Effector memory CD4-positive, alpha-beta T cell (primary cell): Measurements from ENCODE around the gene PTPRN2.
"Not testable (repeated sequence)": the region's sequence is repeated elsewhere in the genome, so short reads cannot be mapped to it uniquely, and the experiment has no call there.

ENCODE experiments used
- DNase-seq, 3 donors: peaks; one replicate each; pipeline ENCODE4 v3.0.0-alpha.2; 2020
- H3K27ac ChIP-seq: 2 replicates; pipeline ENCODE4 v1.7.0; 2013; ENCODE audit warnings: mild to moderate bottlenecking, low read length, moderate library complexity; ENCODE audit not compliant: insufficient read depth, poor library complexity, severe bottlenecking
- H3K27me3 ChIP-seq: replicated peaks from 2 replicates; pipeline ENCODE4 v1.7.0; 2013; ENCODE audit warnings: mild to moderate bottlenecking, low read length; ENCODE audit not compliant: insufficient read depth, control insufficient read depth, poor library complexity, severe bottlenecking
- H3K36me3 ChIP-seq: 2 replicates; pipeline ENCODE4 v1.7.0; 2013; ENCODE audit warnings: mild to moderate bottlenecking, low read length, moderate library complexity; ENCODE audit not compliant: control insufficient read depth, insufficient read depth
- H3K4me1 ChIP-seq: 2 replicates; pipeline ENCODE4 v1.7.0; 2013; ENCODE audit warnings: low read length, mild to moderate bottlenecking; ENCODE audit not compliant: control insufficient read depth, insufficient read depth, poor library complexity, severe bottlenecking
- H3K4me3 ChIP-seq: 2 replicates; pipeline ENCODE4 v1.7.0; 2013; ENCODE audit warnings: low read length, low read depth, mild to moderate bottlenecking; ENCODE audit not compliant: insufficient read depth, poor library complexity, severe bottlenecking
- H3K9me3 ChIP-seq: 2 replicates; pipeline ENCODE4 v1.7.0; 2013; ENCODE audit warnings: mild to moderate bottlenecking, low read length, moderate library complexity; ENCODE audit not compliant: control insufficient read depth

PTPRN2 gene

GRCh38 chr7:158273756-158274342 lies 313.8 kb downstream of the PTPRN2 start:
- H3K4me3 ChIP-seq, H3K27ac ChIP-seq, H3K27me3 ChIP-seq, DNase-seq, H3K36me3 ChIP-seq, H3K9me3 ChIP-seq, H3K4me1 ChIP-seq: not testable (repeated sequence)

DNA sequence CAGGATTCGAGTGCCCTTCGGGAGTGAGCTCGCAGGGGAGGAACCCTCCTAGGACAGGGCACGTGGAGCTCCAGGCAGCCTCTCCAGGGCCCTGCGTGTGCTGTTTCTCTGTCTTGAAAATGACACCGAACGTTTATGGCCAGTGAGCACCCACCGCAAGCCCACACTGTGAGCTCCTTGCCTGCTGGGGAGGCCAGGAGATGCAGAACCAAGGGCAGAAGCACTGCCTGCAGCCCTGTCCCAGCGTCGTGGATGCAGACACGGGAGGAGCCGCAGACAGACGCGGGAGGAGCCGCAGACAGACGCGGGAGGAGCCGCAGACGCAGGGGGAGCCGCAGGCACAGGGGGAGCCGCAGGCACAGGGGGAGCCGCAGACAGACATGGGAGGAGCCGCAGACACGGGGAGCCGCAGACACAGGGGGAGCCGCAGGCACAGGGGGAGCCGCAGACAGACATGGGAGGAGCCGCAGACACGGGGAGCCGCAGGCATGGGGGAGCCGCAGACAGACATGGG lies 314.4 kb downstream of the PTPRN2 start:
- Histone ChIP-seq H3K36me3 (no peaks in the 10 kb centered on the region), H3K4me1 (no peaks in the 10 kb centered on the region), H3K27ac (no peak overlapping the region), H3K4me3 (no peak overlapping the region), H3K27me3 (no peaks in the 10 kb centered on the region), H3K9me3 (no peaks in the 10 kb centered on the region)
- no peak for DNase-seq

DNA sequence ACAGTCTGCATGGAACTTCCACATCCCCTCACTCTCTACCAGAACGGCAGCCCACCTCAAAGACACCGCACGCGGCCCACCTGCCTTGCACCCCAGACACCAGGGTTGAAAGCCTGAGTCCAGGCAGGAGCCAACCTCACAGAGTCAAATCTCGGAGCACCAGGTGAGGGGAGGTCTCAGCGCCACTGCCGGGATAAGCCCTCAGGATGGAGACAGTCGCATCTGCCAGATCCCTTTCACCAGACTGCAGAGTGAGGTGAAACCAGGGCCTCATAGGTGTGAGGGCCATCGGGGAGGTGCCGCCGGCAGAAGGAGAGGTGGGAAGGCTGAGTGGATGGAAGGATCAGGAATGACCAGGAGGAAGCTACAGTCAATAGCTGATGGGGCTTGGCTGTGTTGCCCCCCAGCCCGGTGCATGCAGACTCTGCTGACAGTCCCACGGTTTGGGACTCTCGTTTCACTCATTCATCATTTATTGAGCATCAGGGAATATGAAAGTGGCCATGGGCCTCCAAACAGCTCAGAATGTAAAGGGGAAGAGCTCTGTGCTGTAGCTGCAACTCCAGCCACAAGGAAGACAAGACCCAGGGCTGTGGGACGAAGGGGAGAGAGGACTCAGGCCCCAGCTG lies 315.0 kb downstream of the PTPRN2 start:
- Histone ChIP-seq H3K36me3 (no peaks in the 10 kb centered on the region), H3K27ac (no peak overlapping the region), H3K4me1 (no peaks in the 10 kb centered on the region), H3K9me3 (no peaks in the 10 kb centered on the region), H3K4me3 (no peak overlapping the region), H3K27me3 (no peaks in the 10 kb centered on the region)
- DNase-seq: no peak

GRCh38 chr7:158272091-158272490 lies 315.5 kb downstream of the PTPRN2 start:
- Histone ChIP-seq H3K9me3 (no peaks in the 10 kb centered on the region), H3K27ac (no peak overlapping the region)

GRCh38 chr7:158271646-158272045 lies 316.0 kb downstream of the PTPRN2 start:
- Histone ChIP-seq H3K9me3 (no peaks in the 10 kb centered on the region), H3K4me3 (no peak overlapping the region), H3K27ac (no peak overlapping the region), H3K36me3 (no peaks in the 10 kb centered on the region), H3K27me3 (no peaks in the 10 kb centered on the region), H3K4me1 (no peaks in the 10 kb centered on the region)
- DNase-seq: no peak

More at GRCh38 chr7:158272091-158272490, 315.5 kb downstream of the PTPRN2 start:
- H3K4me1 ChIP-seq: no peaks in the 10 kb centered on the region
- H3K4me3 ChIP-seq: no peak overlapping the region
- no peaks in the 10 kb centered on the region for H3K36me3 ChIP-seq
- no peaks in the 10 kb centered on the region for H3K27me3 ChIP-seq
- DNase-seq: no peak

DNA sequence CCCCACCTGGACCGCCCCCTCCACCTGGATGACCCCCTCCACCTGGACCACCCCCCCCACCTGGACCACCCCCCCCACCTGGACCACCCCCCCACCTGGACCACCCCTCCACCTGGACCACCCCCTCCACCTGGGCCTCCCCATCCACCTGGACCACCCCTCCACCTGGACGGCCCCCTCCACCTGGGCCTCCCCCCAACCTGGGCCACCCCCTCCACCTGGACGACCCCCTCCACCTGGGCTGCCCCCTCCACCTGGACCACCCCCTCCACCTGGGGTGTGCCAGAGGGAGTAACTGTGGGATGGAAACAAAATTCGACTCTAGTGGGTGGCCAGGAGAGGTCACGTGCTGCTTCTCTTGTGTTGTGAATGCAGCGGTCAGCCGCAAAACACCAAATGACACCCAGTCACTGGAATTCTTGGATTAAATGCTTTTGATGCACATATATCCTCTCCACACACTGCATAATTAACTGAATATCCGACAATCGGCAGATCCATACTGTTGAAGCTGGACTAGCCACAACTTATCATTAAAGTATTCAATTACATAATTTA lies 316.7 kb downstream of the PTPRN2 start:
- Histone ChIP-seq H3K27ac (no peak overlapping the region), H3K4me3 (no peak overlapping the region)

GRCh38 chr7:158270106-158270775 lies 317.4 kb downstream of the PTPRN2 start:
- Histone ChIP-seq H3K4me3 (no peak overlapping the region), H3K27ac (no peak overlapping the region), H3K36me3 (no peaks in the 10 kb centered on the region), H3K9me3 (no peaks in the 10 kb centered on the region), H3K4me1 (no peaks in the 10 kb centered on the region), H3K27me3 (no peaks in the 10 kb centered on the region)
- DNase-seq: no peak

More for the DNA sequence above, 316.7 kb downstream of the PTPRN2 start:
- H3K36me3 ChIP-seq: no peaks in the 10 kb centered on the region
- no peaks in the 10 kb centered on the region for H3K4me1 ChIP-seq
- no peaks in the 10 kb centered on the region for H3K9me3 ChIP-seq
- DNase-seq: no peak
- H3K27me3 ChIP-seq: no peaks in the 10 kb centered on the region

DNA sequence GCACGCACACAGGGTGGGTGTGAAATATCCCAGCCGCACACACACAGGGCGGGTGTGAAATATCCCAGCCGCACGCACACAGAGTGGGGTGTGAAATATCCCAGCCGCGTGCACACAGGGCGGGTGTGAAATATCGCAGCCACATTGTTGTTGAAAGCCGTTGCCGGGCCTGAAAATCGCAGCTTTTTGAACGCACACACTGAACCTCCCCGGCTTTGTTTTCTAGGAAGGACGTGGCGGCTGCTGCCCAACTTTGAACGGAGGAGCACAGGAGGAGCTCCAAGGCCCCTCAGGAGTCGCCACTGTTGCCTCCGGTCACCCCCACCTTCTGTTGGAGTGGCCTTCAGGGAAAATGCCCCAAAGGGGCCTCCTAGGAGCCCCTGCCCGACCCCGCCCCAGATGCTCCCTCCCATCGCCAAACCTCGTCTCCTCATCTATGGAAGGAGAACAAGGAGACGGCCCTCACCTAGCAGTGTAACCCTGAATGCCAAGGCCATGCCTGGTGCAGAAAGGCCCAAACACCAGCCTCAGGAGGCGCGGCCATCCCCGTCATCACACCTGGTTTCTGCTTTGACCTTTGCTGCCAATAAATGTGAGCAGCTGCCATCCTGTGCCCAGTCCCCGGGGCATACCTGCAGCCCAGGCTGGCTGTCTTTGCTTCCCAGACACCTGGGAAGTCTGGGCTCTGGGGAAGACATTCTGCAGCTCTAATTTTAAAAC lies 318.6 kb downstream of the PTPRN2 start:
- Histone ChIP-seq H3K27me3 (no peaks in the 10 kb centered on the region), H3K36me3 (no peaks in the 10 kb centered on the region), H3K4me3 (no peak overlapping the region), H3K9me3 (no peaks in the 10 kb centered on the region), H3K27ac (no peak overlapping the region), H3K4me1 (no peaks in the 10 kb centered on the region)
- no peak for DNase-seq

DNA sequence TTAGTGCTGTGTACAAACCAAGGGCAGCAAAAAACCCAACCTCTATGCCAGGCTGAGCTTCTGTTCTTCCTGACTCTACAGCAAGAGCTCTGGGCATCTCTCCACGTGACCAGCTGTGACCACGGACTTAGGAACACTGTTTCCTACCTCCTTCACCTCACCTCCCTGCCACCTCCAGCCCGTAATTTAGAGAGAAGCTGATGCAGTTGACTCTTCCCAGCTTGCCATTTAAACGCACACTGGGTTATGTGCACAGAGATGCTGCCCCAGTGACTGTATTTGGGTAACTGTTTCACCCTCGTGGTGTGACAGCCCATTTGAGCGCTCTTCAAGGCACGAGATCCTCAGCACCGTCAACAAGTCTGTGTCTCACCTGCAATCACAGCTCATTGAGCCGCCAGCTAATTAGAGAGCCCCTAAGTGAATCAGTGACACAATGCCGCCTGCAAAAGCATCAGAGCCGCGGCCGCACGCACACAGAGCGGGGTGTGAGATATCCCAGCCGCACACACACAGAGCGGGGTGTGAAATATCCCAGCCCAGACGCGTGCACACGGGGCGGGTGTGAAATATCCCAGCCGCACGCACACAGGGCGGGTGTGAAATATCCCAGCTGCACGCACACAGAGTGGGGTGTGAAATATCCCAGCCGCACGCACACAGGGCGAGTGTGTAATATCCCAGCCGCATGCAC lies 319.7 kb downstream of the PTPRN2 start:
- Histone ChIP-seq H3K36me3 (no peaks in the 10 kb centered on the region), H3K27ac (no peak overlapping the region), H3K4me3 (no peak overlapping the region), H3K27me3 (no peaks in the 10 kb centered on the region), H3K4me1 (no peaks in the 10 kb centered on the region), H3K9me3 (no peaks in the 10 kb centered on the region)
- no peak for DNase-seq
